ENCODE measurements around the gene CTIF.
"Not testable (repeated sequence)": the region's sequence is repeated elsewhere in the genome, so short reads cannot be mapped to it uniquely, and the experiment has no call there.

Gene CTIF

GRCh38 chr18:48715711-48716361 is 177.0 kb downstream of the CTIF start:
- DNase-seq, result no peak

GRCh38 chr18:48717227-48717626 is 178.4 kb downstream of the CTIF start:
- DNase-seq, result not testable (repeated sequence)

- no peak for DNase-seq
Observed at GRCh38 chr18:48718251-48718959, 179.6 kb downstream of the CTIF start.

- no peak for DNase-seq
Observed at GRCh38 chr18:48719388-48719787, 180.6 kb downstream of the CTIF start.

GRCh38 chr18:48719974-48720654 is 181.3 kb downstream of the CTIF start:
- no peak for DNase-seq

- no peak for DNase-seq
Observed at GRCh38 chr18:48720655-48721025, 181.8 kb downstream of the CTIF start.

GRCh38 chr18:48721312-48721711 is 182.5 kb downstream of the CTIF start:
- DNase-seq, result no peak

GRCh38 chr18:48723016-48723415 is 184.2 kb downstream of the CTIF start:
- no peak for DNase-seq

GRCh38 chr18:48723837-48724236 is 185.0 kb downstream of the CTIF start:
- DNase-seq, result no peak

GRCh38 chr18:48724442-48724841 is 185.6 kb downstream of the CTIF start:
- DNase-seq, result no peak

- DNase-seq, result no peak
Observed at GRCh38 chr18:48724939-48725338, 186.1 kb downstream of the CTIF start.

- no peak for DNase-seq
Observed at GRCh38 chr18:48725562-48725961, 186.7 kb downstream of the CTIF start.

- DNase-seq, result no peak
Observed at GRCh38 chr18:48727681-48728080, 188.8 kb downstream of the CTIF start.

GRCh38 chr18:48728204-48728833 is 189.5 kb downstream of the CTIF start:
- no peak for DNase-seq

GRCh38 chr18:48729404-48729803 is 190.6 kb downstream of the CTIF start:
- DNase-seq, result no peak

GRCh38 chr18:48730010-48730409 is 191.2 kb downstream of the CTIF start:
- no peak for DNase-seq

- no peak for DNase-seq
Observed at GRCh38 chr18:48732767-48733424, 194.1 kb downstream of the CTIF start.

- no peak for DNase-seq
Observed at GRCh38 chr18:48733643-48734253, 194.9 kb downstream of the CTIF start.

GRCh38 chr18:48734460-48734859 is 195.6 kb downstream of the CTIF start:
- no peak for DNase-seq

- DNase-seq, result no peak
Observed at GRCh38 chr18:48735080-48735676, 196.3 kb downstream of the CTIF start.

- DNase-seq, result no peak
Observed at GRCh38 chr18:48735681-48736255, 196.9 kb downstream of the CTIF start.
